ENCODE results near the gene MYMK. TPM values are rescaled to one million over a fixed set of nuclear protein-coding genes. Genes with fewer than 3 reads are reported as not detected.

The MYMK gene
- total and polyA plus RNA-seq, 2 of the 4 experiments (the other 2 are of a cell fraction): not detected

GRCh38 chr9:133522073-133522910 lies 2.5 kb downstream of the MYMK start:
- CTCF ChIA-PET: interaction anchor here (0.5 kb wide), 1 partner anchor 60 kb away, joined by 3 read pairs; no protein-coding TSS in a partner anchor
- Histone ChIP-seq H2AK9ac (replicated peaks; ENCODE audit: low read depth, low read length, poor library complexity) (no peak overlapping the region), H2AFZ (replicated peaks; ENCODE audit: low read length, poor library complexity) (no peak overlapping the region), H3K56ac (ENCODE audit: extremely low read depth, insufficient read depth, low read length) (no peak overlapping the region), H3K14ac (replicated peaks; ENCODE audit: low read depth, low read length) (no peak overlapping the region), H3K18ac (ENCODE audit: low read depth, low read length) (no peak overlapping the region), H2AK5ac (ENCODE audit: low read depth, low read length) (no peak overlapping the region), H2BK5ac (ENCODE audit: low read depth, low read length, poor library complexity, severe bottlenecking) (no peak overlapping the region), H2BK120ac (ENCODE audit: low read depth, low read length) (no peak overlapping the region), H3K27me3 (ENCODE audit: control insufficient read depth, insufficient read depth, low read length) (peaks cover 80% of the 10 kb centered on the region), H3K9me3 (ENCODE audit: control insufficient read depth, insufficient read depth, low read length) (no peaks in the 10 kb centered on the region), H3K4me3 (ENCODE audit: insufficient read depth, low read depth, low read length) (no peak overlapping the region), H4K91ac (ENCODE audit: insufficient read depth, low read depth, low read length) (no peak overlapping the region), H4K5ac (ENCODE audit: low read depth, low read length) (no peak overlapping the region), H3K4ac (ENCODE audit: low read depth, low read length) (no peak overlapping the region), H3K23ac (ENCODE audit: low read depth, low read length) (no peak overlapping the region), H3K4me2 (ENCODE audit: low read depth, low read length) (no peak overlapping the region), H3K36me3 (ENCODE audit: control insufficient read depth, insufficient read depth, low read length) (no peaks in the 10 kb centered on the region), H2BK15ac (ENCODE audit: low read depth, low read length) (no peak overlapping the region), H4K8ac (ENCODE audit: low read depth in 2 of 2, low read length in 2 of 2) (no peak overlapping the region), H3K9me1 (ENCODE audit: insufficient read depth, low read length) (no peaks in the 10 kb centered on the region), H3K9ac (ENCODE audit: low read depth, low read length) (no peak overlapping the region), H3K79me1 (ENCODE audit: low read depth in 1 of 2, low read length in 2 of 2) (no peaks in the 10 kb centered on the region), H4K20me1 (ENCODE audit: insufficient read depth, low read length) (no peaks in the 10 kb centered on the region), H2BK20ac (ENCODE audit: low read depth, low read length) (no peak overlapping the region), H3K4me1 (ENCODE audit: control insufficient read depth, insufficient read depth, low read length) (no peaks in the 10 kb centered on the region; the same call in 1 of the 2 replicates), H3K27ac (ENCODE audit: insufficient read depth, low read length) (no peak overlapping the region)
- ATAC-seq (ENCODE audit: low read depth): no peak
- in situ Hi-C loops (cut with MboI; ENCODE audit: low sequenced_read_pairs): no loop called here
- POLR2A ChIA-PET (ENCODE audit: unreplicated experiment): no interaction called here
- 67% methylated on average over 5 of the region's 14 CpGs; no CpG with 5 or more reads in 1 of the 2 experiments for WGBS, 2 experiments (ENCODE audit: extremely low coverage in 2 of 2, insufficient read length in 1 of 2)
- DNase-seq: no peak
- TF ChIP-seq RFX5 (IDR thresholded peaks at IDR 0.05; ENCODE audit: low read depth, low read length) (no peak), CEBPB (IDR thresholded peaks at IDR 0.05; ENCODE audit: low read depth, low read length) (no peak), POLR2A (IDR thresholded peaks at IDR 0.05; ENCODE audit: low read depth, low read length) (no peak), FOS (IDR thresholded peaks at IDR 0.05; ENCODE audit: low read depth, low read length) (no peak), RCOR1 (IDR thresholded peaks at IDR 0.05; ENCODE audit: insufficient replicate concordance, low read length) (no peak), MAZ (IDR thresholded peaks at IDR 0.05; ENCODE audit: borderline replicate concordance, low read depth, low read length) (no peak), BHLHE40 (IDR thresholded peaks at IDR 0.05; ENCODE audit: low read depth, low read length) (no peak), RAD21 (IDR thresholded peaks at IDR 0.05; ENCODE audit: low read length) (no peak), MXI1 (IDR thresholded peaks at IDR 0.05; ENCODE audit: borderline replicate concordance, low read depth, low read length) (no peak), SMC3 (IDR thresholded peaks at IDR 0.05; ENCODE audit: low read depth, low read length) (no peak)
- intact Hi-C loops (cut with micrococcal nuclease): no loop called here
- BruUV-seq (replicated peaks): no TSS peak
- dilution Hi-C loops (cut with HindIII; ENCODE audit: low sequenced_read_pairs, unreplicated experiment): no loop called here
